ENCODE measurements around the gene SETSIP.

DNA sequence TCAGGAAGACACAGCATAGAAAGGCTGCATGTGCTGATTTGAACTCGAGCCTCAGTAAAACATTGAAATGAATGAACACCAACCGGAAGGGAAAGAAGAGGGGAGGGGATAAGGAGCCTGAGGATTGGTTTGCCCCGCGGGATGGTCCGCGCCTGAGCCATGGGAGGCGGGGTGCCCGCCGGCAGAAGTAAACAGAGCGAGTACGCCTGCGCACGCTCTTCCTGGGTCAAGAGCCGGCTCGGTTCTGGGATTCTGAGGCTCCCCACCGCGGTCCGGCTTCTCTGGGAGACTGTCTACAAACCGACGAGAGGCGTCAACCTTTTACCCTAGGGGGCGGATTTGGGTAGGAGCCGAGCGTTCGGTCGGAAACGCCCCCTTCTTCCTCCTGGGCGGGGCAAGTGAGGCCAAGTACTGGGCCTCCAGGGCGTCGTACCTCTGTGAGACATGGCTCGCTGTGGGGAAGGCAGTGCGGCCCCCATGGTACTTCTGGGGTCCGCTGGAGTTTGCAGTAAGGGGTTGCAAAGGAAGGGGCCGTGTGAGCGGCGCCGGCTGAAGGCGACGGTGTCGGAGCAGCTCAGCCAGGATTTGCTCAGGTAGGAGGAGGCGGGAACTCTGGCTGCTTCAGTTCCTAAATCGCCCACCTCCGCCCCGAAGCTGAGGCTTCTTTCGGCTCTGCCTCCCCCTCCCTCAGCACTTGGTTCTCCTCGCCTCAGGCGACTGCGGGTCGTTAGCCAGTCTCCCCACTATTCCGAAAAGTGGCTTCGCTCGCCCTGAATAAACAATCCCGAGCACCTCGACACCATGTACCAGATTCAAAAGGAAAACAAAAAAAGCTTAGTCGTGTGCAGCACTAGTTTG is 5.1 kb upstream of the SETSIP start, which contains the start of gene BTBD8:
- no peak for TF ChIP-seq POLR2A (IDR thresholded peaks at IDR 0.05; ENCODE audit: low read depth, low read length)
- TF ChIP-seq POLR2AphosphoS5 (IDR thresholded peaks at IDR 0.05; ENCODE audit: low read depth, low read length) = no peak
